Endothelial cell of umbilical vein (primary cell): ENCODE results near the gene COQ9. TPM values are rescaled to one million over a fixed set of nuclear protein-coding genes. Genes with fewer than 3 reads are reported as not detected.

Experiments
- BruUV-seq: library from RNA; stranded (reverse); fragments of 400-500 nt; replicated peaks from 2 replicates; lab custom pipeline; 2021; lab: Mats Ljungman, UMichigan
- CTCF ChIA-PET: fragments of 300-600, 350-600 bp; sonication (Branson Sonifier 250); formaldehyde crosslinking; loops from one replicate; lab custom pipeline; 2021; ENCODE audit warnings: antibody characterized with exemption, inconsistent platforms; lab: Charles Lee
- POLR2A ChIA-PET: fragments of 300-600, 350-600 bp; sonication (Branson Sonifier 250); formaldehyde crosslinking; loops from one replicate; lab custom pipeline; 2021; ENCODE audit warnings: antibody characterized with exemption, inconsistent platforms; lab: Charles Lee
- DNase-seq: peaks from one replicate; pipeline ENCODE4 v3.0.0-alpha.2; 2011; ENCODE audit warnings: low read depth, low spot score
- FAIRE-seq: peaks from 2 replicates; lab custom pipeline; 2011; peaks lifted over from hg19 to GRCh38; lab: Jason Lieb, UNC
- H2AFZ ChIP-seq: 2 replicates; pipeline ENCODE4 v1.6.0; 2012; ENCODE audit warnings: low read depth, low read length, control low read depth, inconsistent platforms
- H3K27ac ChIP-seq: 2 replicates; pipeline ENCODE4 v1.5.1; 2011; ENCODE audit warnings: low read depth, mild to moderate bottlenecking, control low read depth, low read length, moderate library complexity; ENCODE audit not compliant: insufficient read depth
- H3K27me3 ChIP-seq, 2 experiments: 2 replicates each; pipeline versions ENCODE4 v1.6.0 to v1.6.1; 2011; ENCODE audit warnings: low read length in 2 of 2, mixed read lengths in 1 of 2; ENCODE audit not compliant: control insufficient read depth in 2 of 2, insufficient read depth in 2 of 2
- H3K36me3 ChIP-seq, 2 experiments: 2 replicates in 1 of 2; 3 replicates in 1 of 2; pipeline ENCODE4 v1.5.1; 2011; ENCODE audit warnings: low read length in 2 of 2, mild to moderate bottlenecking in 1 of 2, moderate library complexity in 1 of 2; ENCODE audit not compliant: control insufficient read depth in 2 of 2, insufficient read depth in 2 of 2; ENCODE audit errors: extremely low read depth in 1 of 2
- H3K4me1 ChIP-seq: 3 replicates; pipeline ENCODE4 v1.5.1; 2011; ENCODE audit warnings: mild to moderate bottlenecking, low read length; ENCODE audit not compliant: control insufficient read depth, insufficient read depth; ENCODE audit errors: extremely low read depth
- H3K4me2 ChIP-seq: 2 replicates; pipeline ENCODE4 v1.6.1; 2011; ENCODE audit warnings: low read length, control low read depth, mixed read lengths; ENCODE audit not compliant: insufficient read depth
- H3K4me3 ChIP-seq, 3 experiments: fragments of 200-600 bp in 1 of 3; sonication (generic), shearing (Covaris generic) in 1 of 3; replicated peaks in 1 of 3; 2 replicates each; pipeline ENCODE4 v1.5.1; 2011 to 2016; ENCODE audit warnings: control low read depth in 3 of 3, low read length in 3 of 3, mild to moderate bottlenecking in 2 of 3, inconsistent platforms in 1 of 3, low read depth in 1 of 3, moderate library complexity in 1 of 3; ENCODE audit not compliant: insufficient read depth in 1 of 3
- H3K79me2 ChIP-seq: 2 replicates; pipeline ENCODE4 v1.6.0; 2012; ENCODE audit warnings: low read length, inconsistent platforms; ENCODE audit not compliant: control insufficient read depth, insufficient read depth
- H3K9ac ChIP-seq: replicated peaks from 2 replicates; pipeline ENCODE3; 2011; ENCODE audit warnings: low read length, control low read depth; ENCODE audit not compliant: insufficient read depth; ENCODE audit errors: extremely low read depth
- H3K9me1 ChIP-seq: replicated peaks from 3 replicates; pipeline ENCODE4 v1.6.0; 2011; ENCODE audit warnings: mild to moderate bottlenecking, low read length; ENCODE audit not compliant: control insufficient read depth, insufficient read depth; ENCODE audit errors: extremely low read depth
- H3K9me3 ChIP-seq: replicated peaks from 2 replicates; pipeline ENCODE4 v1.5.1; 2012; ENCODE audit warnings: low read length, inconsistent platforms; ENCODE audit not compliant: control insufficient read depth, insufficient read depth
- H4K20me1 ChIP-seq: replicated peaks from 2 replicates; pipeline ENCODE3; 2011; ENCODE audit warnings: mild to moderate bottlenecking, low read length; ENCODE audit not compliant: control insufficient read depth, insufficient read depth; ENCODE audit errors: extremely low read depth
- CTCF ChIP-seq, 2 donors: IDR thresholded peaks; 1 replicate in 1 of 2; 2 replicates in 1 of 2; pipeline ENCODE4 v1.5.1; 2011; ENCODE audit warnings: low read length in 2 of 2, mild to moderate bottlenecking in 2 of 2, moderate library complexity in 2 of 2, control low read depth in 1 of 2, inconsistent platforms in 1 of 2, low read depth in 1 of 2; ENCODE audit not compliant: insufficient read depth in 1 of 2; ENCODE audit errors: extremely low read depth in 1 of 2
- EZH2 ChIP-seq: IDR thresholded peaks from 2 replicates; pipeline ENCODE4 v1.6.1; 2012; ENCODE audit warnings: borderline replicate concordance, low read depth, mild to moderate bottlenecking, moderate library complexity, low read length, inconsistent platforms; ENCODE audit not compliant: severe bottlenecking
- FOS ChIP-seq: IDR thresholded peaks from 2 replicates; pipeline ENCODE4 v1.6.1; 2011; ENCODE audit warnings: mild to moderate bottlenecking, low read length, moderate library complexity, borderline replicate concordance; ENCODE audit not compliant: insufficient read depth
- GATA2 ChIP-seq: IDR thresholded peaks from 2 replicates; pipeline ENCODE4 v1.7.0; 2011; ENCODE audit warnings: low read depth, mild to moderate bottlenecking, moderate library complexity, mixed read lengths, low read length; ENCODE audit not compliant: insufficient read length, insufficient read depth
- JUN ChIP-seq: IDR thresholded peaks from 2 replicates; pipeline ENCODE4 v1.6.1; 2011; ENCODE audit warnings: borderline replicate concordance, low read depth; ENCODE audit not compliant: insufficient read length, insufficient read depth
- MAX ChIP-seq: IDR thresholded peaks from 2 replicates; pipeline ENCODE4 v1.6.1; 2011; ENCODE audit not compliant: insufficient read depth, insufficient read length
- MYC ChIP-seq: IDR thresholded peaks from one replicate; pipeline ENCODE4 v1.6.1; 2011; ENCODE audit warnings: mild to moderate bottlenecking, low read depth, low read length
- POLR2A ChIP-seq: IDR thresholded peaks from 2 replicates; pipeline ENCODE4 v1.6.1; 2012; ENCODE audit warnings: low read depth, mild to moderate bottlenecking, control low read depth, low read length
- POLR2AphosphoS5 ChIP-seq: IDR thresholded peaks from 2 replicates; pipeline ENCODE4 v1.6.1; 2012; ENCODE audit warnings: low read depth, mild to moderate bottlenecking, control low read depth, low read length, moderate library complexity; ENCODE audit not compliant: insufficient read depth
- dilution Hi-C: fragments of 300-500 bp; cut with MboI; formaldehyde crosslinking; loops from one replicate; pipeline ENCODE4 v1.15.0; 2019; ENCODE audit warnings: low sequenced_read_pairs; ENCODE audit not compliant: extremely low pct_ligation_motif_present
- intact Hi-C: fragments of 100-400 bp; cut with micrococcal nuclease; formaldehyde crosslinking; loops from one replicate; pipeline ENCODE4 v1.10.0; 2022
- polyA plus RNA-seq, 4 experiments: library from polyadenylated mRNA; depleted of rRNA in 3 of 4; stranded (reverse) in 3 of 4; unstranded in 1 of 4; fragments of >200 nt; gene quantifications; 2 replicates each; pipeline versions ENCODE4 v1.2.1 to v1.2.3, GENCODE V29; 2011 to 2012; ENCODE audit warnings: missing spikeins in 1 of 4
- total RNA-seq: library from RNA; stranded (reverse); gene quantifications from 2 replicates; pipeline ENCODE4 v1.2.3, GENCODE V29; 2021

COQ9 gene
- total and polyA plus RNA-seq, 2 donors (not counting 3 experiments of a cell fraction or from before 2014, with no cell fraction given) = 42.5 to 78.3 TPM

GRCh38 chr16:57426356-57426755 lies 20.9 kb upstream of the COQ9 start:
- FAIRE-seq (no peak), DNase-seq (no peak)
- Histone ChIP-seq H3K4me3 (no peak overlapping the region), H3K9ac (no peak overlapping the region), H3K36me3 (peaks cover 2 to 25% of the 10 kb centered on the region in 2 experiments), H3K27me3 (no peaks in the 10 kb centered on the region), H3K27ac (no peak overlapping the region), H3K9me3 (no peaks in the 10 kb centered on the region), H4K20me1 (no peaks in the 10 kb centered on the region), H3K9me1 (no peaks in the 10 kb centered on the region), H3K4me2 (no peak overlapping the region), H2AFZ (no peak overlapping the region), H3K79me2 (no peaks in the 10 kb centered on the region), H3K4me1 (no peaks in the 10 kb centered on the region)
- intact Hi-C loops (no loop called here), dilution Hi-C loops (no loop called here)
- ChIA-PET CTCF (interaction anchor here (0.8 to 16.2 kb wide), 3 partner anchors 10 to 121 kb away, joined by 3 to 507 read pairs (median 8); no protein-coding TSS in a partner anchor), POLR2A (no interaction called here)
- no TSS peak for BruUV-seq
- TF ChIP-seq EZH2 (no peak), CTCF (IDR thresholded peaks at IDR 0.05; ENCODE audit: extremely low read depth in 1 of 2, insufficient read depth in 1 of 2, low read depth in 1 of 2, low read length in 2 of 2) (no peak), MAX (no peak), JUN (no peak), GATA2 (no peak), FOS (no peak), POLR2A (no peak), MYC (no peak), POLR2AphosphoS5 (no peak)
